CD4-positive, alpha-beta T cell treated with Interleukin-4 for 1 hour (primary cell): Measurements from ENCODE around the gene PRSS16.
"Not testable (repeated sequence)": the region's sequence is repeated elsewhere in the genome, so short reads cannot be mapped to it uniquely, and the experiment has no call there.

ENCODE experiments used
- DNase-seq, 2 donors: peaks; one replicate each; pipeline ENCODE4 v3.0.0-alpha.2; 2020 to 2022

The PRSS16 gene, protein sequence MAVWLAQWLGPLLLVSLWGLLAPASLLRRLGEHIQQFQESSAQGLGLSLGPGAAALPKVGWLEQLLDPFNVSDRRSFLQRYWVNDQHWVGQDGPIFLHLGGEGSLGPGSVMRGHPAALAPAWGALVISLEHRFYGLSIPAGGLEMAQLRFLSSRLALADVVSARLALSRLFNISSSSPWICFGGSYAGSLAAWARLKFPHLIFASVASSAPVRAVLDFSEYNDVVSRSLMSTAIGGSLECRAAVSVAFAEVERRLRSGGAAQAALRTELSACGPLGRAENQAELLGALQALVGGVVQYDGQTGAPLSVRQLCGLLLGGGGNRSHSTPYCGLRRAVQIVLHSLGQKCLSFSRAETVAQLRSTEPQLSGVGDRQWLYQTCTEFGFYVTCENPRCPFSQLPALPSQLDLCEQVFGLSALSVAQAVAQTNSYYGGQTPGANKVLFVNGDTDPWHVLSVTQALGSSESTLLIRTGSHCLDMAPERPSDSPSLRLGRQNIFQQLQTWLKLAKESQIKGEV

DNA sequence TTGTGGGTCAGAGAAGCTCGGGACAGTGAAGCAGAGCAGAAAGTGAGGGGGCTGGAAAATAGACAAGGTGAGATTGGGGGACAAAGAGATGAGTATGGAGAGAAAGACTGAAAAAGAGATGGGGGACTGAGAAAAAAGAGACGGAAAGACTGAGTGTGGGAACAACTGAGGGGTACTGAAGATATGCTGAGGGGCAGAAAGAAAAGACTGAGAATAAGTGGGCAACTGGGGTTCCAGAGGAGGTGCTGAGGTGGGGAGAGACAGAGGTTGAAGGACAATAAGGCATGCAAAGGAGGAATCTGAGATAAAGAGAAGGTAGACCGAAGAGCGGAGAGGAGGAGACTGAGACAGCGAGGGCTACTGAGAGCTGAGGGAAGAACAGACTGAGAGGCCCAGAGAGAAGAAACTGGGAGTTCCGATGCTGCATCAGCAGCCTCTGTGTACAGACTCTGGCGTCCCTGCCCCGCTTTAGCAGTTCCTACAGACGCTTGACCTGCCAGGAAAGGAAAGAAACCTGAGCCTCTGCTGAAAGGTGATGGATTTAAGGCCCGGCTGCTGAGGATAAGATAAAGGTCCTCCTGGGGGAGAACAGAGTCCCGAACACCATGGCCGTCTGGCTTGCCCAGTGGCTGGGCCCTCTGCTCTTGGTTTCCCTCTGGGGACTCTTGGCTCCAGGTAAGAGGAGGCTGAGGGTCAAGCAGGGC lies at the start of gene PRSS16:
Gene PRSS16, plus strand, starts transcription at position 569 of the 704 bp plus-strand sequence. Its CDS starts 37 bp downstream, at position 606.
- no peak for DNase-seq

DNA sequence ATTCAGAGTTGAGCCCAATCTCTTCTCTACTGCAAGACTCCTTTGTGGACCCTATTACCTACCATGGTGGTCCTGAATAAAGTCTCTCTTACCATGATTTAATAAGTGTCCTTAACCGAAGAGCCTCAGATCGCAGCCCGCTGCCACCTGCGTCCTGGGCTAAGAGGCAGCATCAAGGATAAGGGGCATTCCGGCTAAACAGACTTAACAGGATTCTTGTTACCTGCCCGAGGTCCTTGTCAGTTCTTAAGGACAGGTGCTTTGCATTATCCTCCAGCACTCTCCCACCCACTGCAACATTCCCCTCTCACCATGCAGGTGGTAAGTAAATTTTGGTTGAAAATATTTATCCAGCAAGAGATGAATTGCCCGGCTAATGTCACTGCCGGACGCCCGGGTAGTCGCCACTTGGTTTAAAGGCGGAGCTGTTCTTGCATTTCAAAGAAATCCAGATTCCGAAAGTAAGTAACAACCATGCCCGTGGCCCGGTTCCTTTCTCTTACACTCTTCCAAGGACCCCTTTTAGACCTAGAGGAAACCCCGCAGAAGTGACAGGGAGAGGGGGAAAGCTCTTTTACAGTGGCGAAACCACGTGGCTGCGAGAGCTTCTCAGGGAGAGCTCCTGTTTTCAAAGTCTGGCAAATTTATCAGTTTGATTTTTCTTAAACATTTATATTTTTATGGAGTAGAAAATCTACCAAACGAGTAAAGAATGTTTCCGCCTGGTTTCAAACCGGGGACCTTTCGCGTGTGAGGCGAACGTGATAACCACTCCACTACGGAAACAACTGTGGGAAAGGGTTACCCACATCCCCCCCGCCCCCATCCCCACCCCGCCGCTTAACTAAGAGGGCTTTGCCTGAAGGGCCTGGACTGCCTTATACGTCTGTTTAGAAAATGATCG lies 41.9 kb upstream of the PRSS16 start:
- peak in 1 of 2 donors; percentile 12 for DNase-seq

DNA sequence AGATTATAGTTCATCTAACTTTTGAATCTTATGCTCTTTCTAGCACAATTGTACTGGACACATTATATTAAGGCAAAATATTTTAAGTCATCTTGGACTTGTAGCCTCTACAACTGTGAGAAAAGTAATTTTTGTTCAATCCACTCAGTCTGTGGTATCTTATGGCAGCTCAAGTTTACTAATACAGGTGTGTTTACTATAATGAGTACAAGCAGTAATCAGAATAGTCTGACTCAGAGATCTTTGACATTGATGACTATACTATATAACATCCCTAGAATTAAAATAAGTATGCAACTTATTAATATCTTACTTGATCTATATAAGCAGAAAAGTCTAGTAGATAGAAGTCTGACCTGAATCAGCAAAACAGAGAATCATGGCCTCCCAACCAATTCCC lies 40.7 kb upstream of the PRSS16 start:
- DNase-seq, result no peak

DNA sequence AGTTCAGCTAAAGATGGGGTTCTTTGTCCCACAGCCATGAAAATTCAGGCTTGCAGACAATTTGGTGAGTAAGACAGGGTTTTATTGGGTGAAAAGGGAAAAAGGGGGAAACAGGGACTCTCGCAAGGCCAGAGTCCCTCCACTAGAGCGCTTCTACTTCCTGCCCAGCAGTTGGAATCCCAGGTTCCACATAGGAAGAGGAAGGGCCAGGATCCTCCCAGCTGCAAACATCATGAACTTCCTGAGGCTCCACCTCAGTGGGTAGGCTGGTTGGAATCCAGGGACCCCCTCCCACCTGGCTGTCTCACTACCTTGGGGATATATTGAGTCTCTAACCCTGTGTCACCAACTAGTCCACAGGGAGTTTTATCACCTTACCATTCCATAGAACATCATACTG lies 39.5 kb upstream of the PRSS16 start:
- DNase-seq, result no peak

DNA sequence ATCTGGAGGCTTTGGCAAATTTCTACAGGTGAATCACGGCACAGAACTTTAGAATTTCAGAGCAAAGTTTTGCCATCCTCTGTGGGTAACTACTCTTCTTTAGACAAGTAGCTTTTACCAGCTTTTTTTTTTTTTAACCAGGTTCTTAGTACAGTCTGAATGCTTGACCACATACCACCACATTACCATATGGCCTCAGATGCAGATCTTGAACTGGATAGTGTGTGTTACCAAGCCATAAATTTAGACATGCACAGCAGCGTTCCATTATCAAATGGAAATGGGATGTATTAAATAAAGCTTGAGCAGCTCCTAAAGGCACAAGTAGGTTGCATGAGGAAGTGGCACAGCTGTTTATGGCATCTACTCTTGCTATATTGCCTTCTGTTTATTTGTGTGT lies 38.3 kb upstream of the PRSS16 start:
- DNase-seq, result no peak

DNA sequence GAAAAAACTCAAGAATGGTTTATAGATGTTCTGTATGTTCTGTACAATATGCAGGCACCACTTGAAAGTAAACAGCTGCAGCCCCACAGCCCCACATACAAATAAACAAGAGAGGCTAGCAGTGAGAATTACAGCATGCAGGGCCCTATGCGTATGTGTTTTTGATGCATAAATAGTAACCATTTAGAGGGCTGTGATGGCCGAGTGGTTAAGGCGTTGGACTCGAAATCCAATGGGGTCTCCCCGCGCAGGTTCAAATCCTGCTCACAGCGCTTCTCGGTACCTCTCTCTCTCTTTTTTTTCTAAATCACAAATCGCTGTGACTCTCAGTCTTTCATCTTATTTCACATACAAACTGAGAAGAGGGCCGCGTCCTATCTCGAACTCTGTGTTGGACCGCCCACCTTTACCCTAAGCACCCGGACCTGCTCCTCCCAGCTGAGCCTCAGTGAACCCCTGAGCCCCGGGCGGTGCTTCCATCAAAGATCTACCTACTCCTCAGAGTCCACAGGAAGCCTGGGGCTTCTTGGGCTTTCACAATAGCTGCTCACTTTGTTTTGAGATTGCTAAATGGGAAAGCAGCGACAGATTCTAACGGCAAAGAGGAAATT lies 37.7 kb upstream of the PRSS16 start:
- DNase-seq, result no peak

DNA sequence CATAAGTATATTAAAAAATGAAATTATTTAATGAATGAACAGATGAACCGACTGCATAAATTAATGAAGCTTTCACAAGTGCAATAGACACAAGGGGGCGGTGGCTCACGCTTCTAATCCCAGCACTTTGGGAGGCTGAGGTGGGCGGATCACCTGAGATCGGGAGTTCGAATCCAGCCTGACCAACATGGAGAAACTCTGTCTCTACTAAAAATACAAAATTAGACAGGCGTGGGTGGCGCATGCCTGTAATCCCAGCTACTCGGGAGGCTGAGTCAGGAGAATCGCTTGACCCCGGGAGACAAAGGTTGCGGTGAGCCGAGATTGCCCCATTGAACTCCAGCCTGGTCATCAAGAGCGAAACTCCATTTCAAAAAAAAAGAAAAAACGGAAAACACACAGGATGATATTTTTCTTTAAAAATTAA lies 34.4 kb upstream of the PRSS16 start:
- not testable (repeated sequence) for DNase-seq

DNA sequence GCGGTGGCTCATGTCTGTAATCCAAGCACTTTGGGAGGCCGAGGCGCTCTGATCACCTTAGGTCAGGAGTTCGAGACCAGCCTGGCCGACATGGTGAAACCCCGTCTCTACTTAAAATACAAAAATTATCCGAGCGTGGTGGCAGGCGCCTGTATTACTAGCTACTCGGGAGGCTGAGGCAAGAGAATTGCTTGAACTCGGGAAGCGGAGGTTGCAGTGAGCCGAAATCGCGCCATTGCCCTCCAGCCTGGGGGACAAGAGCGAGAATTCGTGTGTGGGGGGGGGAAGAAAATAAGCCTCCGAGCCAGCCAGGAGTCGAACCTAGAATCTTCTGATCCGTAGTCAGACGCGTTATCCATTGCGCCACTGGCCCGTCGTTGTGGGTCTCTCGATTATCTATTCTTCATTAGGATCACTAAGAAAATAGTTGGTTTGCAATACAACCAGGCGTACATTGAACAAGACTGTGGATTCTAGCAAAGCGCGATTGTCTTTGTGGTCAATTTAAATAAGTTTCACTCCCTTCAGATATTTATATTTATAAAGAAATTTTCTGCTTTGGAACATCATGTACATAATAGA lies 33.9 kb upstream of the PRSS16 start:
- no peak for DNase-seq

DNA sequence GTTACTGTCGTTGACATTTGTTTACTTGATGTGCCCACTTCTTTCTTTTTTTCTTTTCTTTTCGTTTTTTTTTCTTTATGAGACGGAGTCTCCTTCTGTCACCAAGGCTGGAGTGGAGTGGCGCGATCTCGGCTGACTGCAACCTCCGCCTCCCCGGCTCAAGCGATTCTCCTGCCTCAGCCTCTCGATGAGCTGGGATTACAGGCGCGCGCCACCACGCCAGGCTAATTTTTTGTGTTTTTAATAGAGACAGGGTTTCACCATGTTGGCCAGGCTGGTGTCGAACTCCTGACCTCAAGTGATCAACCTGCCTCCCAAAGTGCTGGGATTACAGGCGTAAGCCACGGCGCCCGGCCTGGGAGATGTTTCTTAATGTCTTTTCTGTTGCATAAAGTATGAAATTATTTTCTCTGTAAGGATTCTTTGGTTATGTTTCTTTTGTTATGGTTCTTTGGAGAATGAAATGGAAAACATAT lies 33.3 kb upstream of the PRSS16 start:
- no peak for DNase-seq

DNA sequence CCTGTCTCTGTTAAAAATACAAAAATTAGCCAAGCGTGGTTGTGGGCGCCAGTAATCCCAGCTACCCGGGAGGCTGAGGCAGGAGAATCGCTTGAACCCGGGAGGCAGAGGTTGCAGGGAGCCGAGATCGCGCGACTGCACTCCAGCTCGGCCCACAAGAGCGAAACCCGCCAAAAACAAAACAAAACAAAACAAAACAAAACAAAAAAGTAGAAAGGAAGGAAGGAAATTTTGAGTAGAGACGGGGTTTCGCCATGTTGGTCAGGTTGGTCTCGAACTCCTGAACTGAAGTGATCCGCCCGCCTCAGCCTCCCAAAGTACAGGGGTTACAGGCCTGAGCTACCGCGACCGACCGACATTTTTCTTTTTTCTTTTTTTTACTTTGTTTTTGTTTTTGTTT lies 30.6 kb upstream of the PRSS16 start:
- DNase-seq, result no peak

DNA sequence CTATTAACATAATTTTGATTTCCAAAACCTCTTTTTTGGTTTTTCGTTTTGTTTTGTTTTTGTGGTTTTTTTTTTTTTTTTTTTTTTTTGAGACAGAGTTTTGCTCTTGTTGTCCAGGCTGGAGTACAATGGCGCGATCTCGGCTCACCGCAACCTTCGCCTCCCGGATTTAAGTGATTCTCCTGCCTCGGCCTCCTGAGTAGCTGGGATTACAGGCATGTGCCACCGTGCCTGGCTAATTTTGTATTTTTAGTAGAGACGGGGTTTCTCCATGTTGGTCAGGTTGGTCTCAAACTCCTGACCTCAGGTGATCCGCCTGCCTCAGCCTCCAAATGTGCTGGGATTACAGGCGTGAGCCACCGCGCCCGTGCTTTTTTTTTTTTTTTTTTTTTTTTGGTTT lies 24.5 kb upstream of the PRSS16 start:
- not testable (repeated sequence) for DNase-seq

DNA sequence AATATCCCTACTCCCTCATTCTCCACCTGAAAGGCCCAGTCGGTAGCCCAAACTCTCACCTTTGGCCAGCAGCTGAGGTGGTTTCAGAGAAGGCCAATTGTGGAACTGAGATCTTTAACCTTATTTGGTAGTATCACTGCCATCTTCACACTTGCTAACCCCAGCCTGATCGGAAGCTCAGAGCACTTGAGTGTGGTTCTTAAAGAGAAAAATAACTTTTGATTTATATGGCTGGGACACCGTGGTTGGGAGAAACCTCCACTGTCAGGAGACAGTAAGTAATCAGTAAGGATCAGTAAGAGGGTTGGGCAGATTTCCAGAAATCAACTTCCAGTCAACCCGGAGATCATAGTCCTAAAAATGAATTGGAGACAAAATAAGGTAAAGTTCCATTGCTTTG lies 22.8 kb upstream of the PRSS16 start:
- DNase-seq, result no peak

DNA sequence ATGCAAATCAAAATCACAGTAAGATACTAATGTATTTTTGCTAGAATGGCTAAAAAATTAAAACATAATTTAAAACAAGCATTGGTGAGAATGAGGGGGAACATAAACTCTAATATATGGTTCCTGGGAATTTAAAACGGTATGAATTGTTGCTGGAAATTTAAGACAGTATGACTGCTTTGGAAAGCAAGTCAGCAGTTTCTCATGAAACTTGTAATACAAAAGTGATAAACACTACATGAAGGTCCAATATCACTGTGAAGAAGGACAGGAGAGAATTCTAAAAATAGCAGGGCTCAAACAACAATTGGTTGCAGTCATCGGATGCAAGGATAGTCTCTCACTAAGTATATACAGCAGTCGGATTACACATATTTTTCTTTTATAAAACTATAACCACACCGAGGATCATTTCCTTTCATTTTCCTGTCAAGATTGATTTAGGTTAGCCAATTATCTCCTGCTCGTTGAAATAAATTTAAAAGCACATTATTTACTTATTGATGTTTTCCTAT lies 18.5 kb upstream of the PRSS16 start:
- DNase-seq, result no peak

DNA sequence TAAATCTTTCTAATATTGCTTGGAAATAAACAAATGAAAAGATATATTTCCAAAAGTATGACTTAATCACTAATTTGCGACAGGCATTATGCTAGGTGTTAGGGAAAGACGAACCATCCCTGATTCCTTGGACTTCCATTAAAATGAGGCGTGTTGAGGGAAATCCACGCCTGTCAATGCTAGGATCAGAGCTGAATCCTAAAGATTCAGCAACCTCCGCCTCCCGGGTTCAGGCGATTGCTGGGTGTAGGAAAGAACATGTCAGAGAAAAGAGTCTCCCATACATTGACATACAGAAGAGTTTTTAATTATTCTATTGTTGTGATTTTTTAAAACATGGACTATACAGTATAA lies 16.8 kb upstream of the PRSS16 start:
- DNase-seq, result no peak

DNA sequence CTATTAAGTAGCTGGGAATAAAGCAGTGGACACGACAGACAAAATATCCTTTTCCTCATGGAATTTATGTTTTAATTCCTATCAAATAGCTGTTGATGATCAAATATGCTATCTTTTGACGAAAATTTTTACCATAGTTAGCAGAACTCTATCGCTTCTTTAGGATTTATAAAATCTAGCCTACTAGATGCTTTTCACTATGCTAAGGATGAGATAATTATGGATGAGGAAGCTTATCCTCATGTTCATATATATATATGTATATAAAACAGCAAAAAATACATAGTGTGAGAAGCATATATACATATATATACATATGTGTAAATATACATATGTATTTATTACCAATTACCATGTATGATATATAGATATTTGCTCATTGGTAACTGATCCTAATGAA lies 12.9 kb upstream of the PRSS16 start:
- DNase-seq, result no peak

DNA sequence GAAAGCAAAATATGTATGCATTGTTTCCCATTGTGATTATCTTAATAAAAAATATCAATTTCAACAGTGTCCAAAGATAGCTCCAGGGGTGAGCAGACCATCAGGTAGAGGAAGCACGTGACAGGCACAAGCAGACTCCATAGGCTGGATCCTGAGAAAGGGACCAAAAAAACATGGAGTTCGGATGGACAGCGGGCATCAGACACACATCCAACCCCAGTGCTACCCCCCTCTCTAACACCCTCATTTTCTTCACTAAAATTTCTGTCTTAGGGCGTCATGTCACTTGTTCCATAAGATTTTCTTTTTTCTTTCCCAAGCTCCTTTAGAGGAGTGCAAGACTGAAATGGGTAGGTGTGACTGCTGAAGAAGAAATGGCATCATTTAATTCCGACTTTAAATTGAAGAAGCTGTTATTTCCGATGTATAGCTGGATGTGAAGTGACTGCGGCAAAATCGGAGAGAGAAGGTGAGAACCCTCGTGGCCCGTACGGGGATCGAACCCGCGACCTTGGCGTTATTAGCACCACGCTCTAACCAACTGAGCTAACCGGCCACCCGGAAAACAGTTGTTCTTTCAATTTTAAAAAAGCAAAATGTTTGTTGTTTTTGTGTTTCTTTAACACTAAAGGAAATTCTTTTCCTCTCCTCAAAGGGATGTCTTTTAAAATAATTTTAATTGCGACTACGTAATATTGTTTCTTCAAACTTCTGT lies 10.3 kb upstream of the PRSS16 start:
- peak in 1 of 2 donors; percentile 35 for DNase-seq

DNA sequence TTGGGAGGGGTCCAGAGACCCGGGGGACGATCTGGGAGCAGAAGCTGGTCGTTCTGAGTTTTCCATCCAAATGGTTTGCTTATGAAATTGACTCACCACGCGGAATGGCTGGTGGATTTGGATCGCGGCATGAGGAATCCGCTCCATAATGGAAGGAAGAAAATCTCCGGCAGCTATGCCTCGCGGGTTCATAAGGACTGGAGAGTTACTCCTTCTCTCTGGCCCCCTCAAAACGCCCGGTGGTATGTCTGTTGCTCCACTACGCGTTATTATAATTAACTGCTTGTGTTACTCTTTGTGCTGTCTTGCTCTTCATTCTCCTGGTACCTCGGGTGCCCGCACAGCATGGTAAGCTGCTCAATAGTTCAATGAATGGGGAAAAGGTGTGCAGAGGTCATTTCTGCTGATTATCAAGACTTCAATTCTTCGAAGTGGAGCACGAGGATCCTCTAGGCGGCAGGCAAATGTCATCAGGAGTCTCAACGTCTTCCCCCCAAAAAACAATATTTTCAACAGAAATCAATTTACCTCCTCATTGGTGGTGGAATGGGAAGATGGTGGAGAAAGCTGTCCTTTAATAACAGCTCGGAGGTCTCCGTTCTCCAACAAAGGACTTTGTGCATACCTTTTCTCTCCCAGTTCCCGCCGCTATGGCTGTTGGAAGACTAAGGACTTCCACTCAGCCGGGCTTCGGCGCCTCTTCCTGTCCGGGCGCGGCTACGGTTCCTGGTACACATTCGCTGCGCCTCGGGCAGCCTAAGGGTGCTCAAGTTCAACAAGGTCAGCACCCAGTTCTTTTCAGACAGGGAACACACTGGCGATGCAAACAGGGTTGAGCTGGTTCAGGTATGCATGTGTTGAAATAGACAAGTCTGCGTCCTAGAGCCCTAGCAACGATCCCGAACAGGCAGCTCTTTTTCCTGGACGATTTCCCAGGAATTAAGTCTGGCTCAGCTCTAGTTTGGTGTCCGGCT lies 9.2 kb upstream of the PRSS16 start:
- no peak for DNase-seq

DNA sequence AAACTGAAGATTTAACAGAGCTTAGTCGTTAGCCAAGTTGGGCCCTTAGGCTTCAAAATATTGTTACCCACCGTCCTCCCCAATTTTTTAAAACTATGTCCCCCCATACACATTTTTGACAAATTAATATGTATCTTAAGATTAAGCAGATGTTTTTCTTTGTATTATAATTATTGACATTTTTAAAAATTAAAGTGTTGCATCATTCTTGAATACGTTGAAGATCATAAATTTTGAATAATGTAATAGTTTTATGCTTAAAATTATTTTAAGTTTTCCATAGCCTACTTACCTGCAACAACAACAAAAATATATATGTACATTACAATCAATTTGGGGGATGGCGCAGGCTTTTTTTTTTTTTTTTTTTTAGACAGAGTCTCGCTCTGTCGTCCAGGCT lies 8.2 kb upstream of the PRSS16 start:
- no peak for DNase-seq

DNA sequence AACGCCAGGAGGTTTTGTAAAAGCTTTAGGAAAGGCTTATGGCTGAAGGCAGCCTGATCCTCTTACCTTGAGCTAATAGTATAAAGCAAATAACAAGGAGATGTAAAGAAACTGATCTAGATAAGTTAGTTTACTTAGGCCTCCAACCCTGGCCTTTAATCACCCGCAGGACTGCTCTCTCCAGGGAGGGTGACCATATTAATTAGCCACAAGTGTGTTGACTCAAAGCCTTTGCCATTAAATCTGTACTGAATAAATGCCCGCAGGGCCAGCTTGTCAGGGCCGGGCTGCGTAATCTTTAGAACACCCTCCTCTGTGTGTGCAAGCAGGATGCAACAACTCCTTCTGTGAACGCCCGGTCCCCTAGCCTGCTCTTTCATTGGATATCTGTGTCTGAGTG lies 6.1 kb upstream of the PRSS16 start:
- DNase-seq, result no peak
